Panc1 (cell line): ENCODE results near the gene TMEM212.

ENCODE experiments used
- POLR2AphosphoS5 ChIP-seq: IDR thresholded peaks from 2 replicates; pipeline ENCODE4 v1.6.1; 2012; ENCODE audit warnings: mild to moderate bottlenecking, low read depth, low read length, moderate library complexity
- TCF7L2 ChIP-seq: IDR thresholded peaks from 2 replicates; pipeline ENCODE4 v1.6.1; 2011; ENCODE audit warnings: mild to moderate bottlenecking, low read depth, low read length, inconsistent platforms
- TF ChIP-seq, protein P1 (sequence below): fragments of 450-650 bp; IDR thresholded peaks from 2 replicates; pipeline ENCODE4 v1.5.1; 2017; ENCODE audit warnings: mild to moderate bottlenecking

DNA sequence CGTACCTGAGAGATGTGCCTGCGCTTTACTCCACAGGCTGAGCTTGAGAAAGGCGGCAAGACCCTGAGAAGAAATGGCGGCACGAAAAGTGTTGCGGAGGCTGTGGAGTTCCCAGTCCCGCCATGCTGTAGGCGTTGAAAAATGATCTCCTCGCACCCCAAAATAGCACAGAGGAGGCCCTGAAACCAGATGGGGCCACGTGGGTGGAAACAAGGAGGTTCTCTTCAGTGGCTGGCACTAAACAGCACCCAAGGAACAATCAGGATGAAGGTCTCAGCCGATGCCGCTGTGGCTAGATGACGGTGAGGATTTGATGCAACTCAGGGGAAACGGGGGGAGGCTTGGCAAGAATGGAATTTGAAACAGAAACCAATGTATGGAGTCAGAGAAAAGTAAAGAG, 57.3 kb downstream of the TMEM212 start:
- TF ChIP-seq, protein P1, sequence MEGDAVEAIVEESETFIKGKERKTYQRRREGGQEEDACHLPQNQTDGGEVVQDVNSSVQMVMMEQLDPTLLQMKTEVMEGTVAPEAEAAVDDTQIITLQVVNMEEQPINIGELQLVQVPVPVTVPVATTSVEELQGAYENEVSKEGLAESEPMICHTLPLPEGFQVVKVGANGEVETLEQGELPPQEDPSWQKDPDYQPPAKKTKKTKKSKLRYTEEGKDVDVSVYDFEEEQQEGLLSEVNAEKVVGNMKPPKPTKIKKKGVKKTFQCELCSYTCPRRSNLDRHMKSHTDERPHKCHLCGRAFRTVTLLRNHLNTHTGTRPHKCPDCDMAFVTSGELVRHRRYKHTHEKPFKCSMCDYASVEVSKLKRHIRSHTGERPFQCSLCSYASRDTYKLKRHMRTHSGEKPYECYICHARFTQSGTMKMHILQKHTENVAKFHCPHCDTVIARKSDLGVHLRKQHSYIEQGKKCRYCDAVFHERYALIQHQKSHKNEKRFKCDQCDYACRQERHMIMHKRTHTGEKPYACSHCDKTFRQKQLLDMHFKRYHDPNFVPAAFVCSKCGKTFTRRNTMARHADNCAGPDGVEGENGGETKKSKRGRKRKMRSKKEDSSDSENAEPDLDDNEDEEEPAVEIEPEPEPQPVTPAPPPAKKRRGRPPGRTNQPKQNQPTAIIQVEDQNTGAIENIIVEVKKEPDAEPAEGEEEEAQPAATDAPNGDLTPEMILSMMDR: no peak
- TF ChIP-seq POLR2AphosphoS5: no peak
- no peak for TF ChIP-seq TCF7L2
